NCI-H2196 treated with DMSO at 0.1 percent for 48 hours (cell line): ENCODE measurements around the gene LZTS3.
"Not testable (repeated sequence)": the region's sequence is repeated elsewhere in the genome, so short reads cannot be mapped to it uniquely, and the experiment has no call there.

Source experiments
- DNase-seq: peaks from one replicate; lab custom pipeline; 2025; ENCODE audit not compliant: unreplicated experiment; lab: John Stamatoyannopoulos, UW

The LZTS3 gene

GRCh38 chr20:3192226-3193015, 19.1 kb upstream of the LZTS3 start:
- no peak for DNase-seq

GRCh38 chr20:3190681-3191111, 17.3 kb upstream of the LZTS3 start:
- DNase-seq = no peak

GRCh38 chr20:3189561-3190131, 16.3 kb upstream of the LZTS3 start:
- no peak for DNase-seq

DNA sequence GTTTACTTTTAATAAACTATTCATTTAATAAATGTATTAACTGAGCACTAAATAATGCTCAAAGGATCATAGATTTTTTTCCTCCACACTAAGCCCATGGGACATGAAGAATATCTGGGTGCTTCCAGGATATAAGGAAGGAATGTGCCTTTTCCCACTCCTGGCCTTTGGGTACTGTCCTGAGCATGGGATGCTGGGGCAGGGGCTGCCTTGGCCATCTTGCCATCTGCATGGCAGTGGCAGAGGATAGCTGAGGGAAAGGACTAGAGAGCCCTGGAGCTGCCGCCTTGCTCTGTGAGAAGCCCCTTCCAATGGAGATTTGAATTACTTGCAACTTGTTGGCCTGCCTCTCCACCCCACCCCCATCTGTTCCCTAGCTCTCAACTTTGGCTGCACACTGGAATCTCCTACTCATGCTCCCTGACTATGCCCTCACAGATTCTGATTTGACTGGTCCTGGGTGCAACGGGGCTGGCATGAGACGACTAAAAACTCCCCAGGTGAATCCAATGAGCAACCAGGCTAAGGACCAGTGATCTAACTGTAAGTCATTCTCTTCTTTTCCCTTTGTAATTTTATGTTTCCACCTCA, 15.6 kb upstream of the LZTS3 start:
- no peak for DNase-seq

DNA sequence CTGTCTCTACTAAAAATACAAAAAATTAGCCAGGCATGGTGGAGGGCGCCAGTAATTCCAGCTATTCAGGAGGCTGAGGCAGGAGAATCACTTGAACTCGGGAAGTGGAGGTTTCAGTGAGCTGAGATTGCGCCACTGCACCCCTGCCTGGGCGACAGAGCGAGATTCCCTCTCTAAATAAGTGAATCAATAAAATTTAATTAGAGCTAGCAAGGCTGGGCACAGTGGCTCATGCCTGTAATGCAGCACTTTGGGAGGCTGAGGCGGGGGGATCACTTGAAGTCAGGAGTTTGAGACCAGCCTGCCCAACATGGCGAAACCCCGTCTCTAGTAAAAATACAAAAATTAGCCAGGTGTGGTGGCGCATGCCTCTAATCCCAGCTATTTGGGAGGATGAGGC, 14.5 kb upstream of the LZTS3 start:
- not testable (repeated sequence) for DNase-seq

GRCh38 chr20:3183896-3184612, 10.7 kb upstream of the LZTS3 start:
- no peak for DNase-seq

GRCh38 chr20:3182429-3182828, 9.1 kb upstream of the LZTS3 start:
- DNase-seq = not testable (repeated sequence)

DNA sequence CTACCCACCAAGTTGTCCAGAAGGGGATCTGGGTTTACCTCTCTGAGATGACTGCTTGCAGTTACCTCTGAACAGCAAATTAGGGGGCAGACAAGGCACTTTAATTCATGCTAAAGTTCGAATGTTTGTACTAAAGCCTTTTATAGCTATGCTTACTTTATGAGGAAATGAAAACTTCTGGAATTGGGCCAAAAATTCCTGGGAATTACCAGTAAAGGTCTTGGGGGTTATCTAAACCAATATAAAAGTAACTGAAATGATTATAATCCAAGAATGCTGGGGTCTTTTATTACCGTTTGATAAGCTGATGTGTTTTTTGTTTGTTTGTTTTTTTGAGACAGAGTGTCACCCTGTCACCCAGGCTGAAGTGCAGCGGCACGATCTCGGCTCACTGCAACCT, 7.9 kb upstream of the LZTS3 start:
- DNase-seq = no peak

DNA sequence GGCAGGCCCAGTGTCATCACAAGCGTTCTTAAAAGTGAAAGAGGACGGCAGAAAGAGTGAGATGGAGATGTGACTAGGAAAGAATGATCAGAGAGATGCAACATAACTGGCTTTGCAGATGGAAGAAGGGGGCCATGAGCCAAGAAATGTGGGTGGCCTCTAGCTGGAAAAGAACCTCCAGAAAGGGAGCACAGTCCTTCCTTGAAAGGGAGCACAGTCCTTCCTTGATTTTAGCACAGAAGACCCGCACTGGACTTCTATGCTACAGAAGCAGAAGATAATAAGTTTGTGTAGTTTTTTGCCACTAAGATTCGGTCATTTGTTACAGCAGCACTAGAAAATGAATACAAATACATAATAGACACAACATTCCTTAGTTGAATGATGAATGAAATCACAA, 7.0 kb upstream of the LZTS3 start:
- DNase-seq = no peak

DNA sequence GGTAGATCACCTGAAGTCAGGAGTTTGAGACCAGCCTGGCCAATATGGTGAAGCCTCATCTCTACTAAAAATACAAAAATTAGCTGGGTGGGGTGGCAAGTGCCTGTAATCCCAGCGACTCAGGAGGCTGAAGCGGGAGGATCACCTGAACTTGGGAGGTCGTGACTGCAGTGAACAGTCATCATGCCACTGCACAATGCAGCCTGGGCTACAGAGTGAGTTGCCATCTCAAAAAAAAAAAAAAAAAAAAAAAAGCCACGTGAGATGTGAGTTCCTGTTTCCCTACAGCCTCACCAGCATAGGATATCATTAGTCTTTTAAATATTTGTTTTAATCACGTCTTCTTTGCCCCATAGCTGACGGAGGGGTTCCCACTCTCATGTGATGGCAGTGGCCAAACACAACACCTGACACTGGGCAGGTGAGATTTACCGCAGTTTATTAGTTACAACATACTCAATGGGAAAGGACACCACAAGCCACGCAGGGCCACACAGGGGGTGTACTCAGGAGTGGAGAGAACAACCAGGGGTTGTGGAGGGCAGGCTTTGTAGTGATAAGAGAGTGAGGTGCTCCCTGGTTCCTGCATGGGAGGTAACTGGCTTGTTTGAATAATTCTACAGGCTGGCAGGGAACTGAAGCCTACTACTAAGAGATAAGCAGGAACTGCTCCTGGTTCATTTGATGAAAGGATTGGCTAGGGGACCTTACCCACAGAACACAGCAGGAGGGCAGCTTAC, 4.6 kb upstream of the LZTS3 start:
- DNase-seq = no peak

DNA sequence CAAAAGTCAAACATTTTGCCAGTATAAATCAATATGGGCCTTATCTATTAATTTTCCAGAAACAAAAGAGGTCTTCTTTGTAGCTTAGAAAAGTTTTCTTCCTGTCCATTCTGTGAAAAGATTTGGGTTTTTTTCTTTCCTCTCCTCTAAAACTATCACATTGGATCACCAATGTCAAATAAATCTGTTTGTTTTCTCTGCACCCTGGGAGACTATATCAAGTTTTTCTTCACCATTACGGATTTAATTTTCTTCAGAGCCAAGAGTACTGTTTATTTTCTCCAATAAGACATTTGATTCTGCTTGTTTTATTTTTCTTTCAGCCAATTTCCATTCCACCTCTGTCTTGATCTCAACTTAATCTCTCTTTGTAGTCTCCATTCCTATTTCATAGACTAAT, 1.9 kb upstream of the LZTS3 start:
- DNase-seq = no peak

GRCh38 chr20:3174442-3175261, 1.3 kb upstream of the LZTS3 start:
- DNase-seq = no peak

- peak; percentile 68 for DNase-seq
Measured at GRCh38 chr20:3173610-3174441, 477 bp upstream of the LZTS3 start.

GRCh38 chr20:3172126-3172932, 1.0 kb downstream of the LZTS3 start:
- DNase-seq = no peak

DNA sequence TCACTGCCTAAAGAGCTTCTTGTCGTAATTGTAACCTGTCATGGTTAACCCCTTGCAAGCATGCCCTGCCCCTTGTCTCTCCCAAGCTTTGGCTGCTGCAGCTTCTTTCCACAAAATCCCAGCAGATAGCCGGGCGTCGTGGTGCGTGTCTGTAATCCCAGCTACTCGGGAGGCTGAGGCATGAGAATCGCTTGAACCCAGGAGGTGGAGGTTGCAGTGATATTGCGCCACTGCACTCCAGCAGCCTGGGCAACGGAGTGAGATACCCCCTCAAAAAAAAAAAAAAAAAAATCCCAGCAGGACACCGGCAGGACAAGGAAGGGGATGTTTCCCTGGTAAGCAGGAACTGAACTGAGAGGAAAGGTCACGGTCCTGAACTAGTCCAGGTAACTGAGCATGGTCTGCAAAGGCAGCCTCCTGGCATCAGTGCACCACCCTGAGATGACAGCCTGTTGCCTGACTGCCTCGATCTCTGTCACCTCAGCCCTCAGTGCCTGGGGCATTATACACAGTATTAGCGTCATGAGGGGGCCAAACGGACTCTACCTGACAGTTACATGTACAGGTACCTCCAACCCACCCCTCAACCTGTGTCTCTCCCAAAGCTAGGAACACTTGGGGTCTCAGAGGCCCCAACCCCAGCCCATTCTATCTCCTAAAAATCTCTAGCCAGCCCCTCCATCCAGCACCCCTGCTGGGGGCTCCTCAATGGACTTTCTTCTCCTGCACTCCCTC, 1.8 kb downstream of the LZTS3 start:
- DNase-seq = no peak

GRCh38 chr20:3168829-3169590, 4.3 kb downstream of the LZTS3 start:
- no peak for DNase-seq
